Caco-2 (cell line): ENCODE measurements around the gene VSX2. TPM values are rescaled to one million over a fixed set of nuclear protein-coding genes. Genes with fewer than 3 reads are reported as not detected.

Source experiments
- BruUV-seq: library from RNA; stranded (reverse); fragments of 400-500 nt; replicated peaks from 2 replicates; lab custom pipeline; 2021; lab: Mats Ljungman, UMichigan
- CTCF ChIA-PET: fragments of 300-600 bp; sonication (Branson Sonifier 250); formaldehyde crosslinking; loops from one replicate; lab custom pipeline; 2022; ENCODE audit warnings: antibody characterized with exemption; lab: Charles Lee
- POLR2A ChIA-PET: fragments of 300-600 bp; sonication (Branson Sonifier 250); formaldehyde crosslinking; loops from one replicate; lab custom pipeline; 2022; ENCODE audit warnings: antibody characterized with exemption; lab: Charles Lee
- DNase-seq, 2 experiments: peaks; one replicate each; pipeline versions ENCODE4 v3.0.0 to v3.0.0-alpha.2; 2020 to 2022
- H3K27me3 ChIP-seq: replicated peaks from 2 replicates; pipeline ENCODE4 v1.6.0; 2011; ENCODE audit warnings: low read length; ENCODE audit not compliant: control insufficient read depth, insufficient read depth
- H3K36me3 ChIP-seq: 2 replicates; pipeline ENCODE4 v1.5.1; 2011; ENCODE audit warnings: low read length; ENCODE audit not compliant: control insufficient read depth, insufficient read depth
- H3K4me1 ChIP-seq: fragments of 250-450 bp; sonication (Bioruptor Pico); 2 replicates; pipeline ENCODE4 v1.5.1; 2020; ENCODE audit warnings: mild to moderate bottlenecking
- H3K4me3 ChIP-seq: 2 replicates; pipeline ENCODE4 v1.5.1; 2011; ENCODE audit warnings: low read depth, mild to moderate bottlenecking, control low read depth, low read length
- H3K9me3 ChIP-seq: fragments of 250-450 bp; sonication (Bioruptor Pico); 2 replicates; pipeline ENCODE4 v1.5.1; 2020; ENCODE audit warnings: mild to moderate bottlenecking, moderate library complexity
- H3K27ac Mint-ChIP-seq: one replicate; pipeline ENCODE4 v1.8.0; 2022; ENCODE audit warnings: mixed read lengths; ENCODE audit not compliant: unreplicated experiment
- H3K27me3 Mint-ChIP-seq: one replicate; pipeline ENCODE4 v1.8.0; 2022; ENCODE audit warnings: mixed read lengths; ENCODE audit not compliant: insufficient read depth, unreplicated experiment
- H3K36me3 Mint-ChIP-seq: one replicate; pipeline ENCODE4 v1.8.0; 2022; ENCODE audit warnings: mild to moderate bottlenecking, mixed read lengths; ENCODE audit not compliant: insufficient read depth, unreplicated experiment
- H3K4me1 Mint-ChIP-seq: one replicate; pipeline ENCODE4 v1.8.0; 2022; ENCODE audit warnings: low read depth, mixed read lengths; ENCODE audit not compliant: unreplicated experiment
- H3K4me3 Mint-ChIP-seq: one replicate; pipeline ENCODE4 v1.8.0; 2022; ENCODE audit warnings: mild to moderate bottlenecking, moderate library complexity, mixed read lengths; ENCODE audit not compliant: unreplicated experiment
- H3K9me3 Mint-ChIP-seq: one replicate; pipeline ENCODE4 v1.8.0; 2022; ENCODE audit warnings: mixed read lengths; ENCODE audit not compliant: unreplicated experiment
- CTCF ChIP-seq, 2 experiments: fragments of 200-600 bp in 1 of 2; IDR thresholded peaks; 1 replicate in 1 of 2; 2 replicates in 1 of 2; pipeline versions ENCODE4 v1.5.1 to v1.8.0; 2011 to 2022; ENCODE audit warnings: antibody characterized with exemption in 1 of 2, control low read depth in 1 of 2, inconsistent platforms in 1 of 2, low read depth in 1 of 2, low read length in 1 of 2, mild to moderate bottlenecking in 1 of 2, moderate library complexity in 1 of 2; ENCODE audit not compliant: insufficient read depth in 1 of 2, severe bottlenecking in 1 of 2, unreplicated experiment in 1 of 2
- intact Hi-C: fragments of 100-400 bp; cut with micrococcal nuclease; formaldehyde crosslinking; loops from one replicate; pipeline ENCODE4 v1.10.0; 2022; ENCODE audit not compliant: unreplicated experiment
- total RNA-seq: library from RNA; stranded (reverse); gene quantifications from 2 replicates; pipeline ENCODE4 v1.2.3, GENCODE V29; 2022

Gene VSX2
- total RNA-seq, 1 experiment from 2014 or later = not detected

GRCh38 chr14:74271365-74271764, 32.1 kb downstream of the VSX2 start:
- H3K4me1 Mint-ChIP-seq = no peaks in the 10 kb centered on the region
- H3K27me3 ChIP-seq = no peaks in the 10 kb centered on the region
- H3K9me3 Mint-ChIP-seq = no peaks in the 10 kb centered on the region
- intact Hi-C loops = no loop called here
- no peak for DNase-seq
- peaks cover 6% of the 10 kb centered on the region for H3K36me3 Mint-ChIP-seq
- POLR2A ChIA-PET = no interaction called here
- no peaks in the 10 kb centered on the region for H3K36me3 ChIP-seq
- H3K27me3 Mint-ChIP-seq = peaks cover 3% of the 10 kb centered on the region
- H3K4me3 Mint-ChIP-seq = no peak overlapping the region
- H3K4me1 ChIP-seq = no peaks in the 10 kb centered on the region
- CTCF ChIA-PET = no interaction called here
- no peak overlapping the region for H3K4me3 ChIP-seq
- no TSS peak for BruUV-seq
- H3K27ac Mint-ChIP-seq = no peak overlapping the region
- no peak for TF ChIP-seq CTCF (IDR thresholded peaks at IDR 0.05; ENCODE audit: insufficient read depth in 1 of 2, low read depth in 1 of 2, low read length in 1 of 2, severe bottlenecking in 1 of 2, unreplicated experiment in 1 of 2)
- H3K9me3 ChIP-seq = no peaks in the 10 kb centered on the region

- H3K36me3 ChIP-seq = no peaks in the 10 kb centered on the region
- Mint-ChIP-seq H3K36me3 (peaks cover 6% of the 10 kb centered on the region), H3K9me3 (peaks cover 4% of the 10 kb centered on the region), H3K4me1 (no peaks in the 10 kb centered on the region), H3K27ac (no peak overlapping the region), H3K4me3 (no peak overlapping the region), H3K27me3 (no peaks in the 10 kb centered on the region)
- intact Hi-C loops = no loop called here
- no TSS peak for BruUV-seq
- H3K9me3 ChIP-seq = no peaks in the 10 kb centered on the region
- ChIA-PET POLR2A (no interaction called here), CTCF (interaction anchor here (0.7 kb wide), 1 partner anchor 38 kb away, joined by 4 read pairs; no protein-coding TSS in a partner anchor)
- H3K4me1 ChIP-seq = no peaks in the 10 kb centered on the region
- H3K27me3 ChIP-seq = no peaks in the 10 kb centered on the region
- no peak overlapping the region for H3K4me3 ChIP-seq
- DNase-seq = peak in 1 of 2 experiments; percentile 27
- no peak for TF ChIP-seq CTCF (IDR thresholded peaks at IDR 0.05; ENCODE audit: insufficient read depth in 1 of 2, low read depth in 1 of 2, low read length in 1 of 2, severe bottlenecking in 1 of 2, unreplicated experiment in 1 of 2)
These were observed 36.1 kb downstream of the VSX2 start for GRCh38 chr14:74275241-74275841.

- Mint-ChIP-seq H3K36me3 (peaks cover 24% of the 10 kb centered on the region), H3K27me3 (no peaks in the 10 kb centered on the region), H3K9me3 (peaks cover 11% of the 10 kb centered on the region), H3K4me1 (no peaks in the 10 kb centered on the region), H3K4me3 (no peak overlapping the region), H3K27ac (no peak overlapping the region)
- Histone ChIP-seq H3K4me3 (no peak overlapping the region), H3K9me3 (no peaks in the 10 kb centered on the region), H3K36me3 (no peaks in the 10 kb centered on the region), H3K4me1 (no peaks in the 10 kb centered on the region), H3K27me3 (no peaks in the 10 kb centered on the region)
- DNase-seq = no peak
- ChIA-PET POLR2A (no interaction called here), CTCF (interaction anchor here (0.6 to 0.8 kb wide), 2 partner anchors 24 to 27 kb away, joined by 3 read pairs; partner anchors contain the start of gene ABCD4)
- no TSS peak for BruUV-seq
- intact Hi-C loops = no loop called here
- no peak for TF ChIP-seq CTCF (IDR thresholded peaks at IDR 0.05; ENCODE audit: insufficient read depth in 1 of 2, low read depth in 1 of 2, low read length in 1 of 2, severe bottlenecking in 1 of 2, unreplicated experiment in 1 of 2)
These were observed 38.8 kb downstream of the VSX2 start for GRCh38 chr14:74278080-74278479.
